H1 (cell line): ENCODE measurements around the gene GRIA1. TPM values are rescaled to one million over a fixed set of nuclear protein-coding genes. Genes with fewer than 3 reads are reported as not detected.

Experiments
- CTCF ChIA-PET: fragments of 300-600 bp; sonication (Branson Sonifier 250); formaldehyde crosslinking; loops from one replicate; lab custom pipeline; 2021; ENCODE audit not compliant: partially characterized antibody; lab: Charles Lee
- POLR2A ChIA-PET: fragments of 300-600 bp; sonication (Branson Sonifier 250); formaldehyde crosslinking; loops from one replicate; lab custom pipeline; 2021; ENCODE audit warnings: inconsistent platforms; ENCODE audit not compliant: partially characterized antibody; lab: Charles Lee
- DNase-seq, 2 experiments: peaks; one replicate each; pipeline versions ENCODE4 v3.0.0 to v3.0.0-alpha.2; 2010 to 2022; ENCODE audit warnings: low spot score in 2 of 2, low read depth in 1 of 2, mixed read lengths in 1 of 2
- FAIRE-seq: peaks from 2 replicates; lab custom pipeline; 2011; peaks lifted over from hg19 to GRCh38; lab: Jason Lieb, UNC
- H2AFZ ChIP-seq: 2 replicates; pipeline ENCODE4 v1.8.1; 2012; ENCODE audit warnings: low read length, inconsistent platforms
- H2AK5ac ChIP-seq: 2 replicates; pipeline ENCODE4 v1.6.1; 2013; ENCODE audit warnings: low read depth, low read length
- H2BK120ac ChIP-seq: replicated peaks from 2 replicates; pipeline ENCODE3; 2013; ENCODE audit warnings: low read depth, low read length, inconsistent platforms
- H2BK12ac ChIP-seq: 2 replicates; pipeline ENCODE4 v1.6.1; 2013; ENCODE audit warnings: low read depth, low read length
- H2BK15ac ChIP-seq: 2 replicates; pipeline ENCODE4 v1.6.1; 2013; ENCODE audit warnings: low read length
- H2BK20ac ChIP-seq: 2 replicates; pipeline ENCODE4 v1.6.1; 2013; ENCODE audit warnings: low read length
- H2BK5ac ChIP-seq: 2 replicates; pipeline ENCODE4 v1.6.1; 2013; ENCODE audit warnings: low read depth, low read length
- H3K14ac ChIP-seq: 2 replicates; pipeline ENCODE4 v1.6.1; 2013; ENCODE audit warnings: inconsistent platforms; ENCODE audit not compliant: insufficient read length
- H3K18ac ChIP-seq: 2 replicates; pipeline ENCODE4 v1.6.1; 2013; ENCODE audit warnings: low read length; ENCODE audit errors: extremely low read depth
- H3K23ac ChIP-seq: 2 replicates; pipeline ENCODE4 v1.6.1; 2013; ENCODE audit warnings: inconsistent platforms; ENCODE audit not compliant: insufficient read length
- H3K23me2 ChIP-seq: 2 replicates; pipeline ENCODE4 v1.6.1; 2013; ENCODE audit warnings: low read depth, low read length
- H3K27ac ChIP-seq: 2 replicates; pipeline ENCODE4 v1.6.1; 2011; ENCODE audit warnings: low read depth, low read length, inconsistent platforms
- H3K27me3 ChIP-seq, 4 experiments: replicated peaks in 1 of 4; 1 replicate in 1 of 4; 2 replicates in 3 of 4; pipeline versions ENCODE4 v1.6.1 to v1.8.1; 2011 to 2013; ENCODE audit warnings: low read length in 3 of 4, mild to moderate bottlenecking in 3 of 4, inconsistent platforms in 2 of 4, mixed read lengths in 2 of 4, moderate library complexity in 1 of 4; ENCODE audit not compliant: control insufficient read depth in 3 of 4, insufficient read depth in 3 of 4; ENCODE audit errors: extremely low read depth in 1 of 4
- H3K36me3 ChIP-seq, 4 experiments: 2 replicates each; pipeline versions ENCODE4 v1.6.1 to v1.8.1; 2011 to 2013; ENCODE audit warnings: mild to moderate bottlenecking in 4 of 4, low read length in 3 of 4, moderate library complexity in 2 of 4, control low read depth in 1 of 4, inconsistent platforms in 1 of 4; ENCODE audit not compliant: insufficient read depth in 4 of 4, control insufficient read depth in 2 of 4
- H3K4ac ChIP-seq: replicated peaks from 2 replicates; pipeline ENCODE3; 2013; ENCODE audit warnings: low read length, low read depth, mixed read lengths, inconsistent platforms; ENCODE audit not compliant: insufficient read length
- H3K4me1 ChIP-seq, 4 experiments: replicated peaks in 1 of 4; 1 replicate in 1 of 4; 2 replicates in 3 of 4; pipeline versions ENCODE4 v1.6.1 to v1.8.1; 2011 to 2013; ENCODE audit warnings: low read length in 3 of 4, inconsistent platforms in 2 of 4, mixed read lengths in 1 of 4; ENCODE audit not compliant: insufficient read depth in 4 of 4, control insufficient read depth in 3 of 4
- H3K4me2 ChIP-seq, 2 experiments: 2 replicates each; pipeline versions ENCODE4 v1.6.1 to v1.8.1; 2011 to 2013; ENCODE audit warnings: low read depth in 2 of 2, low read length in 2 of 2, control low read depth in 1 of 2, inconsistent platforms in 1 of 2, mild to moderate bottlenecking in 1 of 2; ENCODE audit not compliant: insufficient read depth in 1 of 2
- H3K4me3 ChIP-seq, 4 experiments: fragments of 200-600, 300-600 bp in 1 of 4; sonication (generic), shearing (Covaris generic), sonication (Bioruptor Twin) in 1 of 4; 2 replicates each; pipeline versions ENCODE4 v1.5.1 to v1.8.1; 2011 to 2016; ENCODE audit warnings: low read length in 4 of 4, low read depth in 3 of 4, control low read depth in 2 of 4, inconsistent platforms in 2 of 4, mild to moderate bottlenecking in 2 of 4, mixed read lengths in 1 of 4, moderate library complexity in 1 of 4; ENCODE audit not compliant: insufficient read depth in 2 of 4; ENCODE audit errors: extremely low read depth in 1 of 4
- H3K56ac ChIP-seq: replicated peaks from 2 replicates; pipeline ENCODE3; 2013; ENCODE audit warnings: low read depth, mild to moderate bottlenecking, mixed read lengths, low read length, inconsistent platforms; ENCODE audit not compliant: insufficient read length
- H3K79me1 ChIP-seq: 2 replicates; pipeline ENCODE4 v1.6.1; 2013; ENCODE audit warnings: low read depth, low read length, control low read depth
- H3K79me2 ChIP-seq, 2 experiments: 2 replicates each; pipeline versions ENCODE4 v1.6.1 to v1.8.1; 2012 to 2013; ENCODE audit warnings: low read length in 2 of 2, mild to moderate bottlenecking in 2 of 2, inconsistent platforms in 1 of 2; ENCODE audit not compliant: insufficient read depth in 2 of 2, control insufficient read depth in 1 of 2
- H3K9ac ChIP-seq, 4 experiments: replicated peaks in 1 of 4; 1 replicate in 1 of 4; 2 replicates in 3 of 4; pipeline versions ENCODE4 v1.6.1 to v1.8.1; 2011 to 2013; ENCODE audit warnings: low read depth in 3 of 4, low read length in 3 of 4, control low read depth in 2 of 4, mild to moderate bottlenecking in 2 of 4, moderate library complexity in 2 of 4, inconsistent platforms in 1 of 4; ENCODE audit errors: extremely low read depth in 1 of 4
- H3K9me3 ChIP-seq, 2 experiments: 2 replicates each; pipeline versions ENCODE4 v1.6.1 to v1.8.1; 2012 to 2013; ENCODE audit warnings: mild to moderate bottlenecking in 2 of 2, moderate library complexity in 2 of 2, control low read depth in 1 of 2, inconsistent platforms in 1 of 2, low read depth in 1 of 2, low read length in 1 of 2, mixed read lengths in 1 of 2; ENCODE audit not compliant: insufficient read depth in 2 of 2
- H4K20me1 ChIP-seq, 2 experiments: replicated peaks in 1 of 2; 2 replicates each; pipeline versions ENCODE3 to v1.8.1; 2011 to 2013; ENCODE audit warnings: inconsistent platforms in 2 of 2, low read length in 2 of 2, mild to moderate bottlenecking in 1 of 2; ENCODE audit not compliant: insufficient read depth in 2 of 2, control insufficient read depth in 1 of 2
- H4K5ac ChIP-seq: 2 replicates; pipeline ENCODE4 v1.6.1; 2013; ENCODE audit warnings: low read length, low read depth, mixed read lengths, inconsistent platforms; ENCODE audit not compliant: insufficient read length
- H4K8ac ChIP-seq: 2 replicates; pipeline ENCODE4 v1.8.0; 2013; ENCODE audit warnings: mild to moderate bottlenecking, moderate library complexity, low read length, inconsistent platforms; ENCODE audit not compliant: insufficient read depth; ENCODE audit errors: extremely low read depth
- H4K91ac ChIP-seq: replicated peaks from 2 replicates; pipeline ENCODE3; 2013; ENCODE audit warnings: low read length, mixed read lengths, inconsistent platforms; ENCODE audit not compliant: insufficient read length
- CTCF ChIP-seq, 3 experiments: IDR thresholded peaks; 1 replicate in 2 of 3; 2 replicates in 1 of 3; pipeline versions ENCODE4 v1.5.1 to v1.6.1; 2011; ENCODE audit warnings: low read length in 3 of 3, mild to moderate bottlenecking in 3 of 3, inconsistent platforms in 2 of 3, low read depth in 1 of 3, moderate library complexity in 1 of 3; ENCODE audit not compliant: insufficient read depth in 1 of 3; ENCODE audit errors: control extremely low read depth in 1 of 3
- KDM4A ChIP-seq: IDR thresholded peaks from one replicate; pipeline ENCODE4 v1.7.1; 2012; ENCODE audit warnings: low read depth, mild to moderate bottlenecking, moderate library complexity, low read length, inconsistent platforms; ENCODE audit not compliant: severe bottlenecking
- WGBS, 2 experiments: shearing (Covaris generic) in 1 of 2; methylation state at CpG; one replicate each; pipeline versions ENCODE4 v1.1.6 to v1.1.7; 2013 to 2015; ENCODE audit warnings: low lambda C conversion rate in 2 of 2, mixed read lengths in 2 of 2, inconsistent platforms in 1 of 2, low coverage in 1 of 2, missing lambda C conversion rate in 1 of 2; ENCODE audit not compliant: insufficient replicate concordance in 2 of 2, insufficient coverage in 1 of 2, insufficient read length in 1 of 2; ENCODE audit errors: extremely low coverage in 1 of 2, missing lambda C conversion rate in 1 of 2; 5-methylcytosine and 5-hydroxymethylcytosine counted together
- polyA plus RNA-seq, 7 experiments: library from polyadenylated mRNA; depleted of rRNA in 3 of 7; stranded (reverse) in 5 of 7; unstranded in 2 of 7; fragments of >200 nt in 5 of 7; fragments of 200-250 nt in 2 of 7; gene quantifications; 1 replicate in 5 of 7; 2 replicates in 1 of 7; 4 replicates in 1 of 7; pipeline versions ENCODE4 v1.2.1 to v1.2.3, GENCODE V29; 2011 to 2013; ENCODE audit warnings: missing spikeins in 2 of 7, mixed read lengths in 2 of 7
- total RNA-seq: library from RNA; stranded (reverse); fragmentation: NEBNext Ultra II Directional; extraction: Animal tissue kit (Norgen Biotek cat#: 25700); gene quantifications from 2 replicates; pipeline ENCODE4 v1.2.1, GENCODE V29; 2021

The GRIA1 gene
- total and polyA plus RNA-seq, 2 of the 8 experiments (the other 6 are each of a cell fraction or from before 2014, with no cell fraction given), result 0.97 to 2.5 TPM

GRCh38 chr5:153770066-153770465 is 279.6 kb downstream of the GRIA1 start:
- H3K4ac ChIP-seq, result no peak overlapping the region
- ChIA-PET POLR2A (no interaction called here), CTCF (interaction anchor here (0.9 to 1.7 kb wide), 6 partner anchors 9 to 195 kb away, joined by 3 to 7 read pairs (median 4); no protein-coding TSS in a partner anchor)
- 95% methylated on average over 5 of the region's 5 CpGs; no CpG with 5 or more reads in 1 of the 2 experiments for WGBS, 2 experiments
- H2BK120ac ChIP-seq, result no peak overlapping the region
- no peaks in the 10 kb centered on the region for H3K79me2 ChIP-seq
- FAIRE-seq (no peak), DNase-seq (no peak)
- no peak overlapping the region for H2AFZ ChIP-seq
- no peak overlapping the region for H3K23ac ChIP-seq
- H3K14ac ChIP-seq, result no peak overlapping the region
- H3K27ac ChIP-seq, result no peak overlapping the region
- no peak overlapping the region for H4K5ac ChIP-seq
- no peak overlapping the region for H3K4me3 ChIP-seq
- H3K4me1 ChIP-seq, result peaks cover 0 to 7% (median 1%) of the 10 kb centered on the region in 4 experiments; a peak in 1 of 7 replicates
- H3K4me2 ChIP-seq, result no peak overlapping the region
- no peaks in the 10 kb centered on the region for H3K9me3 ChIP-seq
- H2BK5ac ChIP-seq, result no peak overlapping the region
- H3K56ac ChIP-seq, result no peak overlapping the region
- no peak overlapping the region for H4K8ac ChIP-seq
- no peaks in the 10 kb centered on the region for H3K23me2 ChIP-seq
- H2BK20ac ChIP-seq, result no peak overlapping the region
- H4K20me1 ChIP-seq, result no peaks in the 10 kb centered on the region
- no peak overlapping the region for H3K9ac ChIP-seq
- H3K18ac ChIP-seq, result no peak overlapping the region
- no peak overlapping the region for H2BK15ac ChIP-seq
- H3K27me3 ChIP-seq, result no peaks in the 10 kb centered on the region
- H3K79me1 ChIP-seq, result no peaks in the 10 kb centered on the region
- no peaks in the 10 kb centered on the region for H3K36me3 ChIP-seq
- no peak overlapping the region for H2AK5ac ChIP-seq
- no peak overlapping the region for H2BK12ac ChIP-seq
- no peak overlapping the region for H4K91ac ChIP-seq
- TF ChIP-seq CTCF (IDR thresholded peaks at IDR 0.05; ENCODE audit: control extremely low read depth in 1 of 3, insufficient read depth in 1 of 3, low read depth in 1 of 3, low read length in 3 of 3) (no peak), KDM4A (no peak)
